Esophagus mucosa (tissue), 1 donor: ENCODE measurements around the gene DPP3. TPM values are rescaled to one million over a fixed set of nuclear protein-coding genes. Genes with fewer than 3 reads are reported as not detected.
A peak's percentile ranks its signal among the peaks of the same experiment; 100 is the strongest.

Experiments used
- ATAC-seq: fragments of 200-7000 bp; cut with Tn5 transposase; one replicate; pipeline ENCODE4 v1.9.1; 2020
- total RNA-seq: library from RNA; stranded (reverse); gene quantifications from one replicate; pipeline ENCODE4 v1.2.4, GENCODE V29; 2023
- donor health status: DM: yes; HTN: yes; CAD: no.

The DPP3 gene
- total RNA-seq, 1 donor from 2014 or later, result 46.9 TPM

GRCh38 chr11:66464916-66465315 lies 15.3 kb upstream of the DPP3 start:
- no peak for ATAC-seq

GRCh38 chr11:66465373-66466224 lies 14.6 kb upstream of the DPP3 start:
- ATAC-seq, result no peak

GRCh38 chr11:66466225-66467033 lies 13.8 kb upstream of the DPP3 start, which contains the start of gene PELI3:
Gene PELI3, plus strand, starts transcription at chr11:66466905. Its CDS starts 1,224 bp downstream, at chr11:66468129.
- peak; percentile 96 for ATAC-seq

- ATAC-seq, result peak; percentile 44
These were observed 13.1 kb upstream of the DPP3 start for GRCh38 chr11:66467034-66467659.

GRCh38 chr11:66467756-66468155 lies 12.5 kb upstream of the DPP3 start:
- no peak for ATAC-seq

- no peak for ATAC-seq
These were observed 11.5 kb upstream of the DPP3 start for GRCh38 chr11:66468691-66469090.

GRCh38 chr11:66469441-66469840 lies 10.8 kb upstream of the DPP3 start:
- no peak for ATAC-seq

GRCh38 chr11:66470015-66470414 lies 10.2 kb upstream of the DPP3 start:
- ATAC-seq, result no peak

- ATAC-seq, result no peak
These were observed 9.1 kb upstream of the DPP3 start for GRCh38 chr11:66471142-66471541.

- no peak for ATAC-seq
These were observed 8.2 kb upstream of the DPP3 start for GRCh38 chr11:66472054-66472453.

GRCh38 chr11:66473167-66473566 lies 7.1 kb upstream of the DPP3 start:
- ATAC-seq, result no peak

GRCh38 chr11:66473608-66474515 lies 6.4 kb upstream of the DPP3 start:
- peak; percentile 36 for ATAC-seq

GRCh38 chr11:66475349-66476172 lies 4.7 kb upstream of the DPP3 start:
- no peak for ATAC-seq

- ATAC-seq, result no peak
These were observed 3.9 kb upstream of the DPP3 start for GRCh38 chr11:66476173-66476840.

- ATAC-seq, result no peak
These were observed 3.4 kb upstream of the DPP3 start for GRCh38 chr11:66476841-66477251.

- ATAC-seq, result no peak
These were observed 2.7 kb upstream of the DPP3 start for GRCh38 chr11:66477263-66478201.

- ATAC-seq, result no peak
These were observed 1.4 kb upstream of the DPP3 start for GRCh38 chr11:66478729-66479393.

GRCh38 chr11:66479394-66480116 lies 679 bp upstream of the DPP3 start:
- peak; percentile 42 for ATAC-seq
